ENCODE data around the gene CEACAM7.

- no peak for TF ChIP-seq CTCF (IDR thresholded peaks at IDR 0.05)
- no peak for TF ChIP-seq POLR2A (IDR thresholded peaks at IDR 0.05)
These were observed 11.9 kb upstream of the CEACAM7 start for GRCh38 chr19:41699968-41700323.
